Camera-type eye (tissue), 1 donor: ENCODE measurements around the gene NAA50. TPM values are rescaled to one million over a fixed set of nuclear protein-coding genes. Genes with fewer than 3 reads are reported as not detected.

ENCODE experiments used
- total RNA-seq: library from RNA; depleted of rRNA; stranded (reverse); fragments of >200 nt; gene quantifications from one replicate; pipeline ENCODE4 v1.2.3, GENCODE V29; 2014

NAA50 gene
- total RNA-seq = 107 TPM

GRCh38 chr3:113745756-113746547 is at the start of gene NAA50:
TSS of gene NAA50 (minus strand) at chr3:113746249. CDS start at chr3:113745949, 300 bp downstream.

GRCh38 chr3:113746548-113747282 is 666 bp upstream of the NAA50 start, which contains the start of gene ATP6V1A:
TSS of gene ATP6V1A (plus strand) at chr3:113747035. CDS start at chr3:113778754, 31,719 bp downstream.

DNA sequence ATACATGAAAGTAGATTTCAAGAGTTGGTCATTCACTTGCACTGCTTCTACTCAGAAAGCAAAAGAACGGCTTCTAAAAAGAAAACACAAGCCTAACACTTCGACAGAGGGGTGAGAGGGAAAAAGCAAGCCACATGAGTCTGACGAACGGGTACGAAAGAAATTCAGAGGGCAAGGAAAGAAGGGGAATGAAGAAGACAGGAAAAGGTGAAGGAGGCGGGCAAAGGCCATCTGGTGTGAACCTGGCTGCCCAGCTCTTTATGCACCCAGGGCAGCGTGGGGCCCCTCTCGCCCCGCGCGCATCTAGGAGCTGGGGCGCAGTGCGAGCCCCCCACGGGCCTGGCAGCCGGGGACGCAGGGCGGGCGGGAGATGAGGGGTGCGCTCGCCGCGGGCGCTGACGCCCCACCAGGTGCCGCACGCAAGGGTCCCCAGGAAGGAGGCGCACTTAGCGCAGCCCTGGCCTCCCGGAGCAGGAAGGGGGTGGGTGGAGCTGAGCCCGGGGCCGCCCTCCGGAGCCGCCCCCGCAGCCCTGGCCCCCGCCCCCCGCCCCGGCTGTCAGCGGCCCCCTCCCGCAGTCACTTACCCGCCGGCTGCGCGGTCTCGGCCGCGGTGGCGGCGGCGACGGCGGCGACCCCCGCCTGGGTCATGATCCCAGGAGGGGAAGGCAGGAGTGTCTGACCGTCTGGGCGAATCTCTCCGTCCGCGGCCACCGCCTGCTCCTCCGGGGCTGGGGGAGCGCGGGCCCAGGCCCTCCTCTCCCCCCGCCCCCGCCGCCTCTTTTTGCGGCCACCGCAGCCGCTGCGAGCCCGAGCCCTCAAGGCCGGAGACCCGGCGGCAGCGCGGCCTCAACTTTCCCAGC is 50.0 kb downstream of the NAA50 start, which contains the start of gene USF3:
USF3 (minus strand) TSS at position 857 of the 860 bp plus-strand sequence. CDS start 21,764 bp downstream, outside the sequence.

Other genes with a start within 250 kb of the NAA50 start
- 84.3 TPM for gene SPICE1, start 231.1 kb downstream of the NAA50 start, total RNA-seq
- 4.8 TPM for gene SIDT1, start 213.7 kb downstream of the NAA50 start, total RNA-seq
- gene USF3, start 49.6 kb downstream of the NAA50 start, total RNA-seq = 26.9 TPM
- 111 TPM for gene ATP6V1A, start 786 bp upstream of the NAA50 start, total RNA-seq
- 37.1 TPM for gene GRAMD1C, start 92.5 kb upstream of the NAA50 start, total RNA-seq
- gene ZDHHC23, start 201.8 kb upstream of the NAA50 start, total RNA-seq = 6.2 TPM